GM15510 (cell line): ENCODE measurements around the gene AQP12B.
"Not testable (repeated sequence)": the region's sequence is repeated elsewhere in the genome, so short reads cannot be mapped to it uniquely, and the experiment has no call there.

ENCODE experiments used
- POLR2A ChIP-seq: IDR thresholded peaks from 3 replicates; pipeline ENCODE4 v1.6.1; 2011; ENCODE audit warnings: borderline replicate concordance; ENCODE audit not compliant: insufficient read length; ENCODE audit errors: extremely low read depth

The AQP12B gene

GRCh38 chr2:240708457-240708856 lies 25.8 kb upstream of the AQP12B start:
- TF ChIP-seq POLR2A = no peak

GRCh38 chr2:240707821-240708220 lies 25.1 kb upstream of the AQP12B start:
- TF ChIP-seq POLR2A = no peak

- TF ChIP-seq POLR2A = no peak
These were observed 24.5 kb upstream of the AQP12B start for GRCh38 chr2:240707043-240707756.

GRCh38 chr2:240705204-240705791 lies 22.6 kb upstream of the AQP12B start:
- TF ChIP-seq POLR2A = no peak

GRCh38 chr2:240704651-240705050 lies 22.0 kb upstream of the AQP12B start:
- TF ChIP-seq POLR2A = no peak

GRCh38 chr2:240703417-240704341 lies 21.0 kb upstream of the AQP12B start:
- no peak for TF ChIP-seq POLR2A

GRCh38 chr2:240702640-240703011 lies 19.9 kb upstream of the AQP12B start:
- no peak for TF ChIP-seq POLR2A

- no peak for TF ChIP-seq POLR2A
These were observed 19.3 kb upstream of the AQP12B start for GRCh38 chr2:240701736-240702639.

- no peak for TF ChIP-seq POLR2A
These were observed 18.5 kb upstream of the AQP12B start for GRCh38 chr2:240701091-240701735.

GRCh38 chr2:240691631-240692420 lies 9.1 kb upstream of the AQP12B start, which contains the start of gene AQP12A:
AQP12A (plus strand) TSS chr2:240691866; CDS start chr2:240691914, 48 bp downstream.
- not testable (repeated sequence) for TF ChIP-seq POLR2A

GRCh38 chr2:240689975-240690374 lies 7.3 kb upstream of the AQP12B start:
- TF ChIP-seq POLR2A = no peak

GRCh38 chr2:240688553-240688919 lies 5.9 kb upstream of the AQP12B start:
- no peak for TF ChIP-seq POLR2A
